GM23248 (cell line): ENCODE measurements around the gene TMEM131. TPM values are rescaled to one million over a fixed set of nuclear protein-coding genes. Genes with fewer than 3 reads are reported as not detected.

Experiments used
- DNase-seq: peaks from one replicate; pipeline ENCODE4 v3.0.0-alpha.2; 2015
- H2AFZ ChIP-seq: fragments of 200-600 bp; sonication (generic); 2 replicates; pipeline ENCODE4 v1.6.1; 2016; ENCODE audit warnings: antibody characterized with exemption
- H3F3A ChIP-seq: fragments of 200-600 bp; sonication (generic); 2 replicates; pipeline ENCODE4 v1.6.1; 2016; ENCODE audit warnings: mild to moderate bottlenecking, antibody characterized with exemption, mixed run types; ENCODE audit not compliant: insufficient read depth
- H3K27ac ChIP-seq: fragments of 200-600 bp; sonication (generic); 2 replicates; pipeline ENCODE4 v1.5.1; 2016; ENCODE audit warnings: mild to moderate bottlenecking
- H3K27me3 ChIP-seq: fragments of 200-600 bp; sonication (generic); replicated peaks from 2 replicates; pipeline ENCODE4 v1.6.1; 2016; ENCODE audit warnings: mild to moderate bottlenecking; ENCODE audit not compliant: insufficient read depth
- H3K36me3 ChIP-seq: fragments of 200-600 bp; sonication (generic); 2 replicates; pipeline ENCODE4 v1.6.1; 2016; ENCODE audit warnings: low read depth, mild to moderate bottlenecking
- H3K4me1 ChIP-seq: fragments of 200-600 bp; sonication (generic); 2 replicates; pipeline ENCODE4 v1.6.1; 2016; ENCODE audit warnings: mild to moderate bottlenecking; ENCODE audit not compliant: insufficient read depth
- H3K4me2 ChIP-seq: fragments of 200-600 bp; sonication (generic); one replicate; pipeline ENCODE4 v1.6.1; 2016; ENCODE audit warnings: mild to moderate bottlenecking; ENCODE audit not compliant: unreplicated experiment
- H3K4me3 ChIP-seq: fragments of 200-600 bp; sonication (generic); 2 replicates; pipeline ENCODE4 v1.5.1; 2016; ENCODE audit warnings: mild to moderate bottlenecking
- H3K79me2 ChIP-seq: fragments of 200-600 bp; sonication (generic); 2 replicates; pipeline ENCODE4 v1.6.1; 2016; ENCODE audit warnings: mild to moderate bottlenecking; ENCODE audit not compliant: insufficient read depth
- H3K9ac ChIP-seq: fragments of 200-600 bp; sonication (generic); 2 replicates; pipeline ENCODE4 v1.6.1; 2016; ENCODE audit warnings: mild to moderate bottlenecking
- H3K9me2 ChIP-seq: fragments of 200-600 bp; sonication (generic); 2 replicates; pipeline ENCODE4 v1.6.1; 2016; ENCODE audit warnings: mixed run types, mild to moderate bottlenecking, moderate library complexity; ENCODE audit not compliant: insufficient read depth
- H3K9me3 ChIP-seq: fragments of 200-600 bp; sonication (generic); one replicate; pipeline ENCODE4 v1.6.1; 2017; ENCODE audit warnings: low read depth
- H4K20me1 ChIP-seq: fragments of 200-600 bp; sonication (generic); 2 replicates; pipeline ENCODE4 v1.6.0; 2016; ENCODE audit not compliant: insufficient read depth
- EZH2 ChIP-seq: fragments of 200-600 bp; sonication (generic); IDR thresholded peaks from 2 replicates; pipeline ENCODE4 v1.6.1; 2018; ENCODE audit warnings: antibody characterized with exemption, mild to moderate bottlenecking; ENCODE audit not compliant: insufficient read depth, poor library complexity, severe bottlenecking
- EZH2phosphoT487 ChIP-seq: fragments of 200-600 bp; sonication (generic); IDR thresholded peaks from 2 replicates; pipeline ENCODE4 v1.6.1; 2018; ENCODE audit warnings: antibody characterized with exemption, moderate library complexity, mild to moderate bottlenecking, low read depth; ENCODE audit not compliant: insufficient read depth
- WGBS, 2 experiments: methylation state at CpG; one replicate each; pipeline ENCODE4 v1.1.6; 2015 to 2017; ENCODE audit warnings: low lambda C conversion rate in 2 of 2, low coverage in 1 of 2; ENCODE audit errors: missing lambda C conversion rate in 2 of 2; 5-methylcytosine and 5-hydroxymethylcytosine counted together
- in situ Hi-C: fragments of 300-500 bp; cut with MboI; formaldehyde crosslinking; loops from 2 replicates; pipeline ENCODE4 v1.15.0; 2020
- polyA plus RNA-seq: library from polyadenylated mRNA; unstranded; fragments of >200 nt; fragmentation: Nextera tagmentation; extraction: Ambion mirVana; gene quantifications from 2 replicates; pipeline ENCODE4 v1.2.1, GENCODE V29; 2016
- total RNA-seq: library from RNA; depleted of rRNA; stranded (reverse); fragments of >200 nt; shearing (Covaris generic); gene quantifications from 2 replicates; pipeline ENCODE4 v1.2.3, GENCODE V29; 2014

The TMEM131 gene
- total and polyA plus RNA-seq, 2 experiments from 2014 or later = 15.7 to 16.4 TPM

DNA sequence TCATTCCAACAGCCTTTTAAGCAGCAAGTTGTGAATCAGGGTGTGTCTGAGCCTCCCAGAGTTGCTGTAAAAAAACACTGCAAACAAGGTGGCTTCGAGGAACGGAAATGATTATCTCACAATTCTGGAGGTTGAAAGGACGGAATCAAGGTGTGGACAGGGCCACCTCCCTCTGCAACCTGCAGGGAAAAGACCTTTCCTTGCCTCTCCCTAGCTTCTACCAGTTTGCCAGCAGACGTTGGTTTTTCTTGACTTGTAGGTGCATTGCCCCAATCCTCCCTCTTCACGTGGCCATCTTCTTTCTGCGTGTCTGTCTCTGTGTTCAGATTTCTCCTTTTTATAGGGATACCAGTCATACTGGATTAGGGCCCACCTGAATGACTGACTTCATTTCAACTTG, 24.8 kb upstream of the TMEM131 start:
- Histone ChIP-seq H3K4me1 (no peaks in the 10 kb centered on the region), H3K4me3 (no peak overlapping the region), H3K79me2 (no peaks in the 10 kb centered on the region), H3K9me2 (no peaks in the 10 kb centered on the region), H4K20me1 (no peaks in the 10 kb centered on the region), H3K9ac (no peak overlapping the region), H3K4me2 (no peak overlapping the region), H3K36me3 (no peaks in the 10 kb centered on the region), H3K27me3 (0 out of 2 replicates have a peak, but pooled peaks cover 5% of the 10 kb centered on the region), H2AFZ (no peak overlapping the region), H3F3A (no peaks in the 10 kb centered on the region), H3K27ac (no peak overlapping the region), H3K9me3 (no peaks in the 10 kb centered on the region)
- 43 to 46% methylated on average over 6 of the region's 6 CpGs for WGBS, 2 experiments
- DNase-seq = no peak
- no peak for TF ChIP-seq EZH2phosphoT487
- no peak for TF ChIP-seq EZH2
- in situ Hi-C loops = no loop called here

DNA sequence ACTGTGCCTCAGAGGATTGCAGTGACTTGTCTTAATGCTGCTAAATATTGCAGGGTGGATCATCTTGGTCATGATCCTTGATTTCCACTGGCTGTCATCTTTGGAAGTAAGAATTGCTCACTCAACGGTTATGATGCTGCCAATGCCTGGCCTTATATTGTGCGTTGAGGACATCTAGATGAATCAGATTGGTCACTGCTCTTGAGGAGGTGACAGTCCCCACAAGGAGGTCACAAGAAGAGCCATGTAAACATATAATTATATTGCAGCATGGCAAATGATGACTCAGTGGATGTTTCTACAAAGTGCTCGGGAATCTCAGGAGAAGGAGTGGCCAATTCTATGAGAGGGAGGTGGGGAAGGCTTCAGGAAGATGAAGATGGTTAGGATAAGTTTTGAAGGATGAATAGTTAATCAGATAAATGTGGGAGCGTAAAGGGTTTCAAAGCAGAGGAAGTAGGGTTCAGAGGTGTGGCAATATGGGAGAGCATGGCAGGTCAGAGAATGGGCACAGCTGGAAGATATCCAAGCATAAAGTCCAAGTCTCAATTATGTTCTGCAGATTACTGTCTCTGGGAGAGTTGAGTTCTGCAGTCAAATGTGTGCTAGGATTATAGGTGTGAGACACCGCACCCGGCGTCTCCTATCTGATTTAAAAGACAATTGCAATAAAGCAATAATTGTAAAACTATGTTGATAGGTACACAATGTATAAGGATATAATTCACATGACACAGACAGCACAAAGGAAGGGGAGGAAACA, 21.3 kb upstream of the TMEM131 start:
- Histone ChIP-seq H3K79me2 (no peaks in the 10 kb centered on the region), H3K9ac (no peak overlapping the region), H3K27me3 (peaks cover 5% of the 10 kb centered on the region; the same call in 1 of the 2 replicates), H3K4me3 (no peak overlapping the region), H3F3A (no peaks in the 10 kb centered on the region), H4K20me1 (no peaks in the 10 kb centered on the region), H3K4me2 (no peak overlapping the region), H3K9me3 (no peaks in the 10 kb centered on the region), H3K36me3 (no peaks in the 10 kb centered on the region), H3K4me1 (peaks cover 9% of the 10 kb centered on the region), H3K9me2 (no peaks in the 10 kb centered on the region), H3K27ac (no peak overlapping the region), H2AFZ (no peak overlapping the region)
- 73 to 75% methylated on average over 7 of the region's 7 CpGs for WGBS, 2 experiments
- in situ Hi-C loops = no loop called here
- no peak for DNase-seq
- TF ChIP-seq EZH2 = no peak
- TF ChIP-seq EZH2phosphoT487 = no peak

DNA sequence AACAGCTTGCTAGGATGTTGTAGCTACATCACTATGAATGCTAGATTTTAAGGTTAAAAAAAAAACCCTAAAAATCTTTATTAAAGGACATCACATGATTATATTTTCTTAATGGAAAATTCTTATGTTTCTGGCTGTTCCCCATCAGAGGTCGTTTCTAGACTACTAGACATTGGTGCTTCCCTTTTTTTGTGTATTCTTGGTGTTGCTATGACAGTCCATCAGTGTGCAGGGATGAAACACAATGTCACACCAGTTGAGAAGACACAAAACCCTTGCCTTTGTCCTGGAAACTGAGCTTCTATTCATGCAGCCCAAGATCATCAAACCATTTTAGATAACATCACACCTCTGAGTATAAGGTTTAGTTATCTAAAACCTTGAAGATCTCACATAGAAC, 19.9 kb upstream of the TMEM131 start:
- no peaks in the 10 kb centered on the region for H3K9me2 ChIP-seq

DNA sequence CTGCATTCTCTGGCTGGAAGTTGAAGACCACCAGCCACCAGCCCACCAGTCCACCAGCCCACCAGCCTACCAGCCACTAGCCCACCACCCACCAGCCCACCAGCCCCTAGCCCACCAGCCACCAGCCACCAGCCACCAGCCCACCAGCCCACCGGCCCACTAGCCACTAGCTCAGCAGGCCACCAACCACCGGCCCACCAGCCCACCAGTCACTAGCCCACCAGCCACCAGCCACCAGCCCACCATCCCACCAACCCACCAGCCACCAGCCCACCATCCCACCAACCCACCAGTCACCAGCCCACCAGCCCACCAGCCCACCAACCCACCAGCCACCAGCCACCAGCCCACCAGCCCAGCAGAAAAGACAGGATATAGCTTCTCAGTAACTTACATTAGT, 18.6 kb upstream of the TMEM131 start:
- no peak overlapping the region for H2AFZ ChIP-seq
- H3K79me2 ChIP-seq = no peaks in the 10 kb centered on the region
- peaks cover 9% of the 10 kb centered on the region for H3K4me1 ChIP-seq
- no peaks in the 10 kb centered on the region for H3F3A ChIP-seq
- 100% methylated on average over 2 of the region's 2 CpGs; no CpG with 5 or more reads in 1 of the 2 experiments for WGBS, 2 experiments
- H3K4me3 ChIP-seq = no peak overlapping the region
- H3K36me3 ChIP-seq = no peaks in the 10 kb centered on the region
- H3K9me2 ChIP-seq = no peaks in the 10 kb centered on the region
- H3K4me2 ChIP-seq = no peak overlapping the region
- no peak for TF ChIP-seq EZH2
- no peak for DNase-seq
- H3K27me3 ChIP-seq = peaks cover 5% of the 10 kb centered on the region; the same call in 1 of the 2 replicates
- H4K20me1 ChIP-seq = no peaks in the 10 kb centered on the region
- in situ Hi-C loops = no loop called here
- no peak overlapping the region for H3K9ac ChIP-seq
- H3K27ac ChIP-seq = no peak overlapping the region
- H3K9me3 ChIP-seq = no peaks in the 10 kb centered on the region

More for the DNA sequence above, 19.9 kb upstream of the TMEM131 start:
- H3K4me1 ChIP-seq = peaks cover 9% of the 10 kb centered on the region
- TF ChIP-seq EZH2phosphoT487 (no peak), EZH2 (no peak)
- no peaks in the 10 kb centered on the region for H3K36me3 ChIP-seq
- H3K27me3 ChIP-seq = peaks cover 5% of the 10 kb centered on the region; the same call in 1 of the 2 replicates
- no peak overlapping the region for H3K27ac ChIP-seq
- H4K20me1 ChIP-seq = no peaks in the 10 kb centered on the region
- H3K79me2 ChIP-seq = no peaks in the 10 kb centered on the region
- no peak overlapping the region for H2AFZ ChIP-seq
- in situ Hi-C loops = no loop called here
- H3K9ac ChIP-seq = no peak overlapping the region
- DNase-seq = no peak
- 3 to 5% methylated on average over 1 of the region's 1 CpG for WGBS, 2 experiments
- no peak overlapping the region for H3K4me3 ChIP-seq
- H3K4me2 ChIP-seq = no peak overlapping the region
- H3F3A ChIP-seq = no peaks in the 10 kb centered on the region
- no peaks in the 10 kb centered on the region for H3K9me3 ChIP-seq
